Endothelial cell of umbilical vein (primary cell): ENCODE results near the gene PRRX2. TPM values are rescaled to one million over a fixed set of nuclear protein-coding genes. Genes with fewer than 3 reads are reported as not detected.

Source experiments
- BruUV-seq: library from RNA; stranded (reverse); fragments of 400-500 nt; replicated peaks from 2 replicates; lab custom pipeline; 2021; lab: Mats Ljungman, UMichigan
- CTCF ChIA-PET: fragments of 300-600, 350-600 bp; sonication (Branson Sonifier 250); formaldehyde crosslinking; loops from one replicate; lab custom pipeline; 2021; ENCODE audit warnings: antibody characterized with exemption, inconsistent platforms; lab: Charles Lee
- POLR2A ChIA-PET: fragments of 300-600, 350-600 bp; sonication (Branson Sonifier 250); formaldehyde crosslinking; loops from one replicate; lab custom pipeline; 2021; ENCODE audit warnings: antibody characterized with exemption, inconsistent platforms; lab: Charles Lee
- DNase-seq: peaks from one replicate; pipeline ENCODE4 v3.0.0-alpha.2; 2011; ENCODE audit warnings: low read depth, low spot score
- FAIRE-seq: peaks from 2 replicates; lab custom pipeline; 2011; peaks lifted over from hg19 to GRCh38; lab: Jason Lieb, UNC
- H2AFZ ChIP-seq: 2 replicates; pipeline ENCODE4 v1.6.0; 2012; ENCODE audit warnings: low read depth, low read length, control low read depth, inconsistent platforms
- H3K27ac ChIP-seq: 2 replicates; pipeline ENCODE4 v1.5.1; 2011; ENCODE audit warnings: low read depth, mild to moderate bottlenecking, control low read depth, low read length, moderate library complexity; ENCODE audit not compliant: insufficient read depth
- H3K27me3 ChIP-seq, 2 experiments: 2 replicates each; pipeline versions ENCODE4 v1.6.0 to v1.6.1; 2011; ENCODE audit warnings: low read length in 2 of 2, mixed read lengths in 1 of 2; ENCODE audit not compliant: control insufficient read depth in 2 of 2, insufficient read depth in 2 of 2
- H3K36me3 ChIP-seq, 2 experiments: 2 replicates in 1 of 2; 3 replicates in 1 of 2; pipeline ENCODE4 v1.5.1; 2011; ENCODE audit warnings: low read length in 2 of 2, mild to moderate bottlenecking in 1 of 2, moderate library complexity in 1 of 2; ENCODE audit not compliant: control insufficient read depth in 2 of 2, insufficient read depth in 2 of 2; ENCODE audit errors: extremely low read depth in 1 of 2
- H3K4me1 ChIP-seq: 3 replicates; pipeline ENCODE4 v1.5.1; 2011; ENCODE audit warnings: mild to moderate bottlenecking, low read length; ENCODE audit not compliant: control insufficient read depth, insufficient read depth; ENCODE audit errors: extremely low read depth
- H3K4me2 ChIP-seq: 2 replicates; pipeline ENCODE4 v1.6.1; 2011; ENCODE audit warnings: low read length, control low read depth, mixed read lengths; ENCODE audit not compliant: insufficient read depth
- H3K4me3 ChIP-seq, 3 experiments: fragments of 200-600 bp in 1 of 3; sonication (generic), shearing (Covaris generic) in 1 of 3; replicated peaks in 1 of 3; 2 replicates each; pipeline ENCODE4 v1.5.1; 2011 to 2016; ENCODE audit warnings: control low read depth in 3 of 3, low read length in 3 of 3, mild to moderate bottlenecking in 2 of 3, inconsistent platforms in 1 of 3, low read depth in 1 of 3, moderate library complexity in 1 of 3; ENCODE audit not compliant: insufficient read depth in 1 of 3
- H3K79me2 ChIP-seq: 2 replicates; pipeline ENCODE4 v1.6.0; 2012; ENCODE audit warnings: low read length, inconsistent platforms; ENCODE audit not compliant: control insufficient read depth, insufficient read depth
- H3K9ac ChIP-seq: replicated peaks from 2 replicates; pipeline ENCODE3; 2011; ENCODE audit warnings: low read length, control low read depth; ENCODE audit not compliant: insufficient read depth; ENCODE audit errors: extremely low read depth
- H3K9me1 ChIP-seq: replicated peaks from 3 replicates; pipeline ENCODE4 v1.6.0; 2011; ENCODE audit warnings: mild to moderate bottlenecking, low read length; ENCODE audit not compliant: control insufficient read depth, insufficient read depth; ENCODE audit errors: extremely low read depth
- H3K9me3 ChIP-seq: replicated peaks from 2 replicates; pipeline ENCODE4 v1.5.1; 2012; ENCODE audit warnings: low read length, inconsistent platforms; ENCODE audit not compliant: control insufficient read depth, insufficient read depth
- H4K20me1 ChIP-seq: replicated peaks from 2 replicates; pipeline ENCODE3; 2011; ENCODE audit warnings: mild to moderate bottlenecking, low read length; ENCODE audit not compliant: control insufficient read depth, insufficient read depth; ENCODE audit errors: extremely low read depth
- CTCF ChIP-seq, 2 donors: IDR thresholded peaks; 1 replicate in 1 of 2; 2 replicates in 1 of 2; pipeline ENCODE4 v1.5.1; 2011; ENCODE audit warnings: low read length in 2 of 2, mild to moderate bottlenecking in 2 of 2, moderate library complexity in 2 of 2, control low read depth in 1 of 2, inconsistent platforms in 1 of 2, low read depth in 1 of 2; ENCODE audit not compliant: insufficient read depth in 1 of 2; ENCODE audit errors: extremely low read depth in 1 of 2
- EZH2 ChIP-seq: IDR thresholded peaks from 2 replicates; pipeline ENCODE4 v1.6.1; 2012; ENCODE audit warnings: borderline replicate concordance, low read depth, mild to moderate bottlenecking, moderate library complexity, low read length, inconsistent platforms; ENCODE audit not compliant: severe bottlenecking
- FOS ChIP-seq: IDR thresholded peaks from 2 replicates; pipeline ENCODE4 v1.6.1; 2011; ENCODE audit warnings: mild to moderate bottlenecking, low read length, moderate library complexity, borderline replicate concordance; ENCODE audit not compliant: insufficient read depth
- GATA2 ChIP-seq: IDR thresholded peaks from 2 replicates; pipeline ENCODE4 v1.7.0; 2011; ENCODE audit warnings: low read depth, mild to moderate bottlenecking, moderate library complexity, mixed read lengths, low read length; ENCODE audit not compliant: insufficient read length, insufficient read depth
- JUN ChIP-seq: IDR thresholded peaks from 2 replicates; pipeline ENCODE4 v1.6.1; 2011; ENCODE audit warnings: borderline replicate concordance, low read depth; ENCODE audit not compliant: insufficient read length, insufficient read depth
- MAX ChIP-seq: IDR thresholded peaks from 2 replicates; pipeline ENCODE4 v1.6.1; 2011; ENCODE audit not compliant: insufficient read depth, insufficient read length
- MYC ChIP-seq: IDR thresholded peaks from one replicate; pipeline ENCODE4 v1.6.1; 2011; ENCODE audit warnings: mild to moderate bottlenecking, low read depth, low read length
- POLR2A ChIP-seq: IDR thresholded peaks from 2 replicates; pipeline ENCODE4 v1.6.1; 2012; ENCODE audit warnings: low read depth, mild to moderate bottlenecking, control low read depth, low read length
- POLR2AphosphoS5 ChIP-seq: IDR thresholded peaks from 2 replicates; pipeline ENCODE4 v1.6.1; 2012; ENCODE audit warnings: low read depth, mild to moderate bottlenecking, control low read depth, low read length, moderate library complexity; ENCODE audit not compliant: insufficient read depth
- dilution Hi-C: fragments of 300-500 bp; cut with MboI; formaldehyde crosslinking; loops from one replicate; pipeline ENCODE4 v1.15.0; 2019; ENCODE audit warnings: low sequenced_read_pairs; ENCODE audit not compliant: extremely low pct_ligation_motif_present
- intact Hi-C: fragments of 100-400 bp; cut with micrococcal nuclease; formaldehyde crosslinking; loops from one replicate; pipeline ENCODE4 v1.10.0; 2022
- polyA plus RNA-seq, 4 experiments: library from polyadenylated mRNA; depleted of rRNA in 3 of 4; stranded (reverse) in 3 of 4; unstranded in 1 of 4; fragments of >200 nt; gene quantifications; 2 replicates each; pipeline versions ENCODE4 v1.2.1 to v1.2.3, GENCODE V29; 2011 to 2012; ENCODE audit warnings: missing spikeins in 1 of 4
- total RNA-seq: library from RNA; stranded (reverse); gene quantifications from 2 replicates; pipeline ENCODE4 v1.2.3, GENCODE V29; 2021

The PRRX2 gene
- total and polyA plus RNA-seq, 2 donors (not counting 3 experiments of a cell fraction or from before 2014, with no cell fraction given) = 0.19 to 0.77 TPM

DNA sequence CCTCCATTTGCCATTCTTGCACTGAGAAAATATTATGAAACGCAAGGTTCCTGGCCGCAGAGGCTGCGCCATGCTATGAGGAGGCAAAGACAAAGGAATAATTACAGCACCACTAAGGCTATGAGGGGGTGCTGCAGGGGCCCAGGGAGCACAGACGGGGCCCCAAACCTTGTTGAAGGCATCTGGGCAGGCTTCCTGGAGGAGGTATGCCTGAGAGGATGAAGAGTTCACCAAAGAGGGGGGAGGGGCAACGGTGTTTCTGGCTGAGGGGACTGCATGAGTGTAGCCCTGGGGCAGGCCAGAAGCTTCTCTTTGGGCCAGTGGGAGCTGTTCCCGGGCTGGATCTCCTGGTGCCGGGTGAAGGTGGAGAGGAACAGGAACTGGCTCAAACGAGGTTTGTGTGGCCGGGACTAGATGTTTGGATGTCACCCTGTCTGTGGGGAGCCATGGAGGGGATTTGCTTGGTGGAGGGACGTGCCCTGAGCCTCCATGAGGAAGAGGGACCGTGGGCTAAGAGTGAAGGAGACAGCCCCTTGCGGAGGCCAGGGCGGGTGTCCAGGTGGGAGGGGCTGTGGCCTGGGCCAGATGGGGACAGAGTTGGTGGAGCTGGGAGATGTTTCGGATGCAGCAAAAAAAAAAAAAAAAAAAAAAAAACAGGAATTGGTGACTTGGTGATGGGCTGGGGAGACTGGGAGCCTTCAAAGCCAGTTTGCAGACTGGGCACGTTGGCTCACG, 59.2 kb downstream of the PRRX2 start:
- dilution Hi-C loops = loop anchor here (5.0 kb wide), 1 partner anchor 53 kb away; no protein-coding TSS in a partner anchor
- Histone ChIP-seq H3K9ac (no peak overlapping the region), H3K79me2 (no peaks in the 10 kb centered on the region), H3K4me1 (no peaks in the 10 kb centered on the region), H3K4me3 (no peak overlapping the region), H3K27me3 (no peaks in the 10 kb centered on the region), H3K9me3 (no peaks in the 10 kb centered on the region), H3K9me1 (no peaks in the 10 kb centered on the region), H3K36me3 (no peaks in the 10 kb centered on the region), H4K20me1 (no peaks in the 10 kb centered on the region), H2AFZ (no peak overlapping the region), H3K4me2 (no peak overlapping the region), H3K27ac (no peak overlapping the region)
- FAIRE-seq (no peak), DNase-seq (no peak)
- POLR2A ChIA-PET = interaction anchor here (0.7 kb wide), 1 partner anchor 18 kb away, joined by 4 read pairs; no protein-coding TSS in a partner anchor
- CTCF ChIA-PET = interaction anchor here (0.6 to 3.9 kb wide), 6 partner anchors 13 to 729 kb away, joined by 3 to 67 read pairs (median 8); no protein-coding TSS in a partner anchor
- TF ChIP-seq MYC (no peak), MAX (no peak), CTCF (IDR thresholded peaks at IDR 0.05; ENCODE audit: extremely low read depth in 1 of 2, insufficient read depth in 1 of 2, low read depth in 1 of 2, low read length in 2 of 2) (no peak), EZH2 (no peak), POLR2AphosphoS5 (no peak), FOS (no peak), POLR2A (no peak), GATA2 (no peak), JUN (no peak)
- intact Hi-C loops = no loop called here
- BruUV-seq = no TSS peak
